NCI-H1694 (cell line): ENCODE measurements around the gene RAB4B.
"Not testable (repeated sequence)": the region's sequence is repeated elsewhere in the genome, so short reads cannot be mapped to it uniquely, and the experiment has no call there.

ENCODE experiments used
- DNase-seq: peaks from one replicate; lab custom pipeline; 2025; lab: John Stamatoyannopoulos, UW

RAB4B gene

GRCh38 chr19:40780582-40780981, 2.5 kb downstream of the RAB4B start:
- DNase-seq: no peak

GRCh38 chr19:40781140-40781539, 3.1 kb downstream of the RAB4B start:
- DNase-seq: no peak

GRCh38 chr19:40783711-40784110, 5.7 kb downstream of the RAB4B start:
- DNase-seq: no peak

GRCh38 chr19:40784146-40784545, 6.1 kb downstream of the RAB4B start:
- not testable (repeated sequence) for DNase-seq

- DNase-seq: no peak
Measured at GRCh38 chr19:40785526-40785925, 7.5 kb downstream of the RAB4B start.

GRCh38 chr19:40786060-40787037, 8.3 kb downstream of the RAB4B start:
- no peak for DNase-seq

GRCh38 chr19:40791349-40791748, 13.3 kb downstream of the RAB4B start:
- no peak for DNase-seq

- no peak for DNase-seq
Measured at GRCh38 chr19:40791996-40792395, 13.9 kb downstream of the RAB4B start.

- no peak for DNase-seq
Measured at GRCh38 chr19:40797166-40797962, 19.3 kb downstream of the RAB4B start.

- DNase-seq: no peak
Measured at GRCh38 chr19:40797963-40798682, 20.1 kb downstream of the RAB4B start.

- peak; percentile 98 for DNase-seq
Measured at GRCh38 chr19:40798683-40799557, 20.9 kb downstream of the RAB4B start, which contains the start of gene EGLN2. Gene EGLN2 (plus strand): TSS chr19:40799191. CDS start chr19:40800573, 1,382 bp downstream.

GRCh38 chr19:40799558-40800338, 21.7 kb downstream of the RAB4B start:
- no peak for DNase-seq

GRCh38 chr19:40800339-40800996, 22.4 kb downstream of the RAB4B start:
- DNase-seq: no peak

- DNase-seq: no peak
Measured at GRCh38 chr19:40800997-40801377, 22.9 kb downstream of the RAB4B start.

GRCh38 chr19:40801426-40802299, 23.6 kb downstream of the RAB4B start:
- DNase-seq: no peak

GRCh38 chr19:40802300-40803169, 24.5 kb downstream of the RAB4B start:
- no peak for DNase-seq

GRCh38 chr19:40803170-40803856, 25.3 kb downstream of the RAB4B start:
- no peak for DNase-seq
